H1 (cell line): Measurements from ENCODE around the gene FAM76B. TPM values are rescaled to one million over a fixed set of nuclear protein-coding genes. Genes with fewer than 3 reads are reported as not detected.

Experiments
- CTCF ChIA-PET: fragments of 300-600 bp; sonication (Branson Sonifier 250); formaldehyde crosslinking; loops from one replicate; lab custom pipeline; 2021; ENCODE audit not compliant: partially characterized antibody; lab: Charles Lee
- POLR2A ChIA-PET: fragments of 300-600 bp; sonication (Branson Sonifier 250); formaldehyde crosslinking; loops from one replicate; lab custom pipeline; 2021; ENCODE audit warnings: inconsistent platforms; ENCODE audit not compliant: partially characterized antibody; lab: Charles Lee
- DNase-seq, 2 experiments: peaks; one replicate each; pipeline versions ENCODE4 v3.0.0 to v3.0.0-alpha.2; 2010 to 2022; ENCODE audit warnings: low spot score in 2 of 2, low read depth in 1 of 2, mixed read lengths in 1 of 2
- FAIRE-seq: peaks from 2 replicates; lab custom pipeline; 2011; peaks lifted over from hg19 to GRCh38; lab: Jason Lieb, UNC
- H2AFZ ChIP-seq: 2 replicates; pipeline ENCODE4 v1.8.1; 2012; ENCODE audit warnings: low read length, inconsistent platforms
- H2AK5ac ChIP-seq: 2 replicates; pipeline ENCODE4 v1.6.1; 2013; ENCODE audit warnings: low read depth, low read length
- H2BK120ac ChIP-seq: replicated peaks from 2 replicates; pipeline ENCODE3; 2013; ENCODE audit warnings: low read depth, low read length, inconsistent platforms
- H2BK12ac ChIP-seq: 2 replicates; pipeline ENCODE4 v1.6.1; 2013; ENCODE audit warnings: low read depth, low read length
- H2BK15ac ChIP-seq: 2 replicates; pipeline ENCODE4 v1.6.1; 2013; ENCODE audit warnings: low read length
- H2BK20ac ChIP-seq: 2 replicates; pipeline ENCODE4 v1.6.1; 2013; ENCODE audit warnings: low read length
- H2BK5ac ChIP-seq: 2 replicates; pipeline ENCODE4 v1.6.1; 2013; ENCODE audit warnings: low read depth, low read length
- H3K14ac ChIP-seq: 2 replicates; pipeline ENCODE4 v1.6.1; 2013; ENCODE audit warnings: inconsistent platforms; ENCODE audit not compliant: insufficient read length
- H3K18ac ChIP-seq: 2 replicates; pipeline ENCODE4 v1.6.1; 2013; ENCODE audit warnings: low read length; ENCODE audit errors: extremely low read depth
- H3K23ac ChIP-seq: 2 replicates; pipeline ENCODE4 v1.6.1; 2013; ENCODE audit warnings: inconsistent platforms; ENCODE audit not compliant: insufficient read length
- H3K23me2 ChIP-seq: 2 replicates; pipeline ENCODE4 v1.6.1; 2013; ENCODE audit warnings: low read depth, low read length
- H3K27ac ChIP-seq: 2 replicates; pipeline ENCODE4 v1.6.1; 2011; ENCODE audit warnings: low read depth, low read length, inconsistent platforms
- H3K27me3 ChIP-seq, 4 experiments: replicated peaks in 1 of 4; 1 replicate in 1 of 4; 2 replicates in 3 of 4; pipeline versions ENCODE4 v1.6.1 to v1.8.1; 2011 to 2013; ENCODE audit warnings: low read length in 3 of 4, mild to moderate bottlenecking in 3 of 4, inconsistent platforms in 2 of 4, mixed read lengths in 2 of 4, moderate library complexity in 1 of 4; ENCODE audit not compliant: control insufficient read depth in 3 of 4, insufficient read depth in 3 of 4; ENCODE audit errors: extremely low read depth in 1 of 4
- H3K36me3 ChIP-seq, 4 experiments: 2 replicates each; pipeline versions ENCODE4 v1.6.1 to v1.8.1; 2011 to 2013; ENCODE audit warnings: mild to moderate bottlenecking in 4 of 4, low read length in 3 of 4, moderate library complexity in 2 of 4, control low read depth in 1 of 4, inconsistent platforms in 1 of 4; ENCODE audit not compliant: insufficient read depth in 4 of 4, control insufficient read depth in 2 of 4
- H3K4ac ChIP-seq: replicated peaks from 2 replicates; pipeline ENCODE3; 2013; ENCODE audit warnings: low read length, low read depth, mixed read lengths, inconsistent platforms; ENCODE audit not compliant: insufficient read length
- H3K4me1 ChIP-seq, 4 experiments: replicated peaks in 1 of 4; 1 replicate in 1 of 4; 2 replicates in 3 of 4; pipeline versions ENCODE4 v1.6.1 to v1.8.1; 2011 to 2013; ENCODE audit warnings: low read length in 3 of 4, inconsistent platforms in 2 of 4, mixed read lengths in 1 of 4; ENCODE audit not compliant: insufficient read depth in 4 of 4, control insufficient read depth in 3 of 4
- H3K4me2 ChIP-seq, 2 experiments: 2 replicates each; pipeline versions ENCODE4 v1.6.1 to v1.8.1; 2011 to 2013; ENCODE audit warnings: low read depth in 2 of 2, low read length in 2 of 2, control low read depth in 1 of 2, inconsistent platforms in 1 of 2, mild to moderate bottlenecking in 1 of 2; ENCODE audit not compliant: insufficient read depth in 1 of 2
- H3K4me3 ChIP-seq, 4 experiments: fragments of 200-600, 300-600 bp in 1 of 4; sonication (generic), shearing (Covaris generic), sonication (Bioruptor Twin) in 1 of 4; 2 replicates each; pipeline versions ENCODE4 v1.5.1 to v1.8.1; 2011 to 2016; ENCODE audit warnings: low read length in 4 of 4, low read depth in 3 of 4, control low read depth in 2 of 4, inconsistent platforms in 2 of 4, mild to moderate bottlenecking in 2 of 4, mixed read lengths in 1 of 4, moderate library complexity in 1 of 4; ENCODE audit not compliant: insufficient read depth in 2 of 4; ENCODE audit errors: extremely low read depth in 1 of 4
- H3K56ac ChIP-seq: replicated peaks from 2 replicates; pipeline ENCODE3; 2013; ENCODE audit warnings: low read depth, mild to moderate bottlenecking, mixed read lengths, low read length, inconsistent platforms; ENCODE audit not compliant: insufficient read length
- H3K79me1 ChIP-seq: 2 replicates; pipeline ENCODE4 v1.6.1; 2013; ENCODE audit warnings: low read depth, low read length, control low read depth
- H3K79me2 ChIP-seq, 2 experiments: 2 replicates each; pipeline versions ENCODE4 v1.6.1 to v1.8.1; 2012 to 2013; ENCODE audit warnings: low read length in 2 of 2, mild to moderate bottlenecking in 2 of 2, inconsistent platforms in 1 of 2; ENCODE audit not compliant: insufficient read depth in 2 of 2, control insufficient read depth in 1 of 2
- H3K9ac ChIP-seq, 4 experiments: replicated peaks in 1 of 4; 1 replicate in 1 of 4; 2 replicates in 3 of 4; pipeline versions ENCODE4 v1.6.1 to v1.8.1; 2011 to 2013; ENCODE audit warnings: low read depth in 3 of 4, low read length in 3 of 4, control low read depth in 2 of 4, mild to moderate bottlenecking in 2 of 4, moderate library complexity in 2 of 4, inconsistent platforms in 1 of 4; ENCODE audit errors: extremely low read depth in 1 of 4
- H3K9me3 ChIP-seq, 2 experiments: 2 replicates each; pipeline versions ENCODE4 v1.6.1 to v1.8.1; 2012 to 2013; ENCODE audit warnings: mild to moderate bottlenecking in 2 of 2, moderate library complexity in 2 of 2, control low read depth in 1 of 2, inconsistent platforms in 1 of 2, low read depth in 1 of 2, low read length in 1 of 2, mixed read lengths in 1 of 2; ENCODE audit not compliant: insufficient read depth in 2 of 2
- H4K20me1 ChIP-seq, 2 experiments: replicated peaks in 1 of 2; 2 replicates each; pipeline versions ENCODE3 to v1.8.1; 2011 to 2013; ENCODE audit warnings: inconsistent platforms in 2 of 2, low read length in 2 of 2, mild to moderate bottlenecking in 1 of 2; ENCODE audit not compliant: insufficient read depth in 2 of 2, control insufficient read depth in 1 of 2
- H4K5ac ChIP-seq: 2 replicates; pipeline ENCODE4 v1.6.1; 2013; ENCODE audit warnings: low read length, low read depth, mixed read lengths, inconsistent platforms; ENCODE audit not compliant: insufficient read length
- H4K8ac ChIP-seq: 2 replicates; pipeline ENCODE4 v1.8.0; 2013; ENCODE audit warnings: mild to moderate bottlenecking, moderate library complexity, low read length, inconsistent platforms; ENCODE audit not compliant: insufficient read depth; ENCODE audit errors: extremely low read depth
- H4K91ac ChIP-seq: replicated peaks from 2 replicates; pipeline ENCODE3; 2013; ENCODE audit warnings: low read length, mixed read lengths, inconsistent platforms; ENCODE audit not compliant: insufficient read length
- CHD2 ChIP-seq: IDR thresholded peaks from 2 replicates; pipeline ENCODE4 v1.6.1; 2012; ENCODE audit warnings: low read length, improper control_type of control experiment
- POLR2A ChIP-seq, 2 experiments: IDR thresholded peaks; 1 replicate in 1 of 2; 2 replicates in 1 of 2; pipeline ENCODE4 v1.6.1; 2011; ENCODE audit warnings: low read depth in 2 of 2, low read length in 2 of 2, mild to moderate bottlenecking in 2 of 2; ENCODE audit errors: control extremely low read depth in 1 of 2
- SIN3A ChIP-seq, 2 experiments: IDR thresholded peaks in 1 of 2; conservative IDR thresholded peaks in 1 of 2; 2 replicates each; pipeline ENCODE4 v1.6.1; 2011 to 2012; ENCODE audit warnings: low read length in 2 of 2, improper control_type of control experiment in 1 of 2, low read depth in 1 of 2, mild to moderate bottlenecking in 1 of 2
- SRF ChIP-seq: IDR thresholded peaks from 2 replicates; pipeline ENCODE4 v1.6.1; 2011; ENCODE audit warnings: mild to moderate bottlenecking, low read depth, low read length, moderate library complexity
- polyA plus RNA-seq, 7 experiments: library from polyadenylated mRNA; depleted of rRNA in 3 of 7; stranded (reverse) in 5 of 7; unstranded in 2 of 7; fragments of >200 nt in 5 of 7; fragments of 200-250 nt in 2 of 7; gene quantifications; 1 replicate in 5 of 7; 2 replicates in 1 of 7; 4 replicates in 1 of 7; pipeline versions ENCODE4 v1.2.1 to v1.2.3, GENCODE V29; 2011 to 2013; ENCODE audit warnings: missing spikeins in 2 of 7, mixed read lengths in 2 of 7
- total RNA-seq: library from RNA; stranded (reverse); fragmentation: NEBNext Ultra II Directional; extraction: Animal tissue kit (Norgen Biotek cat#: 25700); gene quantifications from 2 replicates; pipeline ENCODE4 v1.2.1, GENCODE V29; 2021

FAM76B gene
- total and polyA plus RNA-seq, 2 of the 8 experiments (the other 6 are each of a cell fraction or from before 2014, with no cell fraction given) = 11.0 to 22.3 TPM

GRCh38 chr11:95728094-95728493 lies 61.5 kb downstream of the FAM76B start:
- FAIRE-seq (no peak), DNase-seq (no peak)
- H3K4me1 ChIP-seq = no peaks in the 10 kb centered on the region
- H2BK5ac ChIP-seq = no peak overlapping the region
- CTCF ChIA-PET = interaction anchor here (0.6 to 5.0 kb wide), 3 partner anchors 10 to 32 kb away, joined by 3 to 18 read pairs (median 4); no protein-coding TSS in a partner anchor
- no peaks in the 10 kb centered on the region for H3K27me3 ChIP-seq
- H3K79me1 ChIP-seq = no peaks in the 10 kb centered on the region
- no peak overlapping the region for H3K27ac ChIP-seq
- H2AFZ ChIP-seq = no peak overlapping the region
- no peak overlapping the region for H2BK120ac ChIP-seq
- no peak overlapping the region for H3K4me2 ChIP-seq
- H3K79me2 ChIP-seq = no peaks in the 10 kb centered on the region
- H4K20me1 ChIP-seq = no peaks in the 10 kb centered on the region
- H3K18ac ChIP-seq = no peak overlapping the region
- H4K5ac ChIP-seq = no peak overlapping the region
- POLR2A ChIA-PET = no interaction called here
- no peak overlapping the region for H2BK15ac ChIP-seq
- H3K4me3 ChIP-seq = no peak overlapping the region
- no peak overlapping the region for H3K56ac ChIP-seq
- H3K36me3 ChIP-seq = no peaks in the 10 kb centered on the region
- H3K9ac ChIP-seq = no peak overlapping the region
- H3K14ac ChIP-seq = no peak overlapping the region
- no peak overlapping the region for H2BK12ac ChIP-seq
- no peak overlapping the region for H4K91ac ChIP-seq
- H3K23me2 ChIP-seq = no peaks in the 10 kb centered on the region
- no peak overlapping the region for H3K4ac ChIP-seq
- no peaks in the 10 kb centered on the region for H3K9me3 ChIP-seq
- no peak overlapping the region for H4K8ac ChIP-seq
- H2BK20ac ChIP-seq = no peak overlapping the region
- no peak overlapping the region for H2AK5ac ChIP-seq
- no peak overlapping the region for H3K23ac ChIP-seq
- TF ChIP-seq POLR2A (IDR thresholded peaks at IDR 0.05; ENCODE audit: control extremely low read depth in 1 of 2, low read depth in 2 of 2, low read length in 2 of 2) (no peak), SRF (no peak), CHD2 (no peak), SIN3A (conservative IDR thresholded peaks at IDR 0.05 in 1 of 2, IDR thresholded peaks at IDR 0.05 in 1 of 2; ENCODE audit: low read depth in 1 of 2, low read length in 2 of 2) (no peak)
